ENCODE data around the gene CXCL8. TPM values are rescaled to one million over a fixed set of nuclear protein-coding genes. Genes with fewer than 3 reads are reported as not detected.
"Not testable (repeated sequence)": the region's sequence is repeated elsewhere in the genome, so short reads cannot be mapped to it uniquely, and the experiment has no call there.

The CXCL8 gene
- polyA plus RNA-seq (2013, experiment 1 of 2), result not detected
- not detected for polyA plus RNA-seq (2013, experiment 2 of 2)

GRCh38 chr4:73740353-73740778 is at the start of gene CXCL8:
TSS of gene CXCL8 (plus strand) at chr4:73740569. CDS start at chr4:73740659, 90 bp downstream.
- no peak within 1 kb of the TSS for H3K4me3 ChIP-seq (ENCODE audit: low read length in 2 of 2)

DNA sequence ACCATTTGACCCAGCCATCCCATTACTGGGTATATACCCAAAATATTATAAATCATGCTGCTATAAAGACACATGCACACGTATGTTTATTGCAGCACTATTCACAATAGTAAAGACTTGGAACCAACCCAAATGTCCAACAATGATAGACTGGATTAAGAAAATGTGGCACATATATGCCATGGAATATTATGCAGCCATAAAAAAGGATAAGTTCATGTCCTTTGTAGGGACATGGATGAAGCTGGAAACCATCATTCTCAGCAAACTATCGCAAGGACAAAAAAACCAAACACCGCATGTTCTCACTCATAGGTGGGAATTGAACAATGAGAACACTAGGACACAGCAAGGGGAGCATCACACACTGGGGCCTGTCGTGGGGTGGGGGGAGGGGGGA is 49.2 kb upstream of the CXCL8 start:
- H2AK5ac ChIP-seq (ENCODE audit: low read depth, low read length); H3K27ac ChIP-seq (replicated peaks; ENCODE audit: low read length); H3K23ac ChIP-seq (ENCODE audit: low read depth, low read length, poor library complexity); DNase-seq (ENCODE audit: low spot score); H3K4me3 ChIP-seq (ENCODE audit: low read length in 2 of 2); H2BK15ac ChIP-seq (ENCODE audit: low read length); H3K14ac ChIP-seq (ENCODE audit: low read length); H4K8ac ChIP-seq (ENCODE audit: low read depth, low read length); H3K36me3 ChIP-seq (replicated peaks in 1 of 2; ENCODE audit: control insufficient read depth in 2 of 2, insufficient read depth in 2 of 2, low read length in 2 of 2); H3K18ac ChIP-seq (ENCODE audit: low read length); H2BK120ac ChIP-seq (ENCODE audit: low read depth, low read length); H3K27me3 ChIP-seq (ENCODE audit: control insufficient read depth in 3 of 3, insufficient read depth in 3 of 3, low read depth in 1 of 3, low read length in 3 of 3); H3K9ac ChIP-seq (ENCODE audit: low read depth, low read length, poor library complexity); H4K91ac ChIP-seq (ENCODE audit: low read depth, low read length, poor library complexity); H2AFZ ChIP-seq (ENCODE audit: low read length); H3K4ac ChIP-seq (ENCODE audit: low read length); H2BK12ac ChIP-seq (ENCODE audit: low read length); H3K4me2 ChIP-seq (ENCODE audit: insufficient read depth, low read length, poor library complexity, severe bottlenecking); H3K9me3 ChIP-seq (replicated peaks in 1 of 2; ENCODE audit: control insufficient read depth in 2 of 2, insufficient read depth in 1 of 2, low read depth in 1 of 2, low read length in 2 of 2); H3K4me1 ChIP-seq (ENCODE audit: control insufficient read depth in 2 of 2, insufficient read depth in 1 of 2, low read depth in 1 of 2, low read length in 2 of 2); H3K79me1 ChIP-seq (ENCODE audit: low read depth, low read length); H2BK5ac ChIP-seq (ENCODE audit: low read length): not testable (repeated sequence)
- no CpG with 5 or more reads among the region's 4 CpGs for WGBS, 2 donors (ENCODE audit: extremely low coverage in 2 of 2, insufficient read length in 2 of 2, insufficient replicate concordance in 1 of 2)

More at GRCh38 chr4:73740353-73740778, at the start of gene CXCL8:
- DNase-seq (ENCODE audit: low spot score), result no peak
- H2BK120ac ChIP-seq (ENCODE audit: low read depth, low read length), result no peak within 1 kb of the TSS
- no peaks in the 10 kb centered on the region for H3K36me3 ChIP-seq (replicated peaks in 1 of 2; ENCODE audit: control insufficient read depth in 2 of 2, insufficient read depth in 2 of 2, low read length in 2 of 2)
- H4K8ac ChIP-seq (ENCODE audit: low read depth, low read length), result no peak within 1 kb of the TSS
- no peaks in the 10 kb centered on the region for H3K79me1 ChIP-seq (ENCODE audit: low read depth, low read length)
- H3K27me3 ChIP-seq (ENCODE audit: control insufficient read depth in 3 of 3, insufficient read depth in 3 of 3, low read depth in 1 of 3, low read length in 3 of 3), result no peaks in the 10 kb centered on the region
- H3K23ac ChIP-seq (ENCODE audit: low read depth, low read length, poor library complexity), result no peak within 1 kb of the TSS
- no peak within 1 kb of the TSS for H2BK12ac ChIP-seq (ENCODE audit: low read length)
- H4K91ac ChIP-seq (ENCODE audit: low read depth, low read length, poor library complexity), result no peak within 1 kb of the TSS
- H3K14ac ChIP-seq (ENCODE audit: low read length), result no peak within 1 kb of the TSS
- H3K4me2 ChIP-seq (ENCODE audit: insufficient read depth, low read length, poor library complexity, severe bottlenecking), result no peak within 1 kb of the TSS
- peaks cover 0 to 1% of the 10 kb centered on the region in 2 donors for H3K9me3 ChIP-seq (replicated peaks in 1 of 2; ENCODE audit: control insufficient read depth in 2 of 2, insufficient read depth in 1 of 2, low read depth in 1 of 2, low read length in 2 of 2)
- no peak within 1 kb of the TSS for H3K27ac ChIP-seq (replicated peaks; ENCODE audit: low read length)
- no peak within 1 kb of the TSS for H3K18ac ChIP-seq (ENCODE audit: low read length)
- no peak within 1 kb of the TSS for H3K4ac ChIP-seq (ENCODE audit: low read length)
- H2AFZ ChIP-seq (ENCODE audit: low read length), result no peak within 1 kb of the TSS
- H3K4me1 ChIP-seq (ENCODE audit: control insufficient read depth in 2 of 2, insufficient read depth in 1 of 2, low read depth in 1 of 2, low read length in 2 of 2), result no peaks in the 10 kb centered on the region
- WGBS, 2 donors (ENCODE audit: extremely low coverage in 2 of 2, insufficient read length in 2 of 2, insufficient replicate concordance in 1 of 2), result no CpG with 5 or more reads among the region's 7 CpGs
- no peak within 1 kb of the TSS for H2BK5ac ChIP-seq (ENCODE audit: low read length)
- H2BK15ac ChIP-seq (ENCODE audit: low read length), result no peak within 1 kb of the TSS
- no peak within 1 kb of the TSS for H2AK5ac ChIP-seq (ENCODE audit: low read depth, low read length)
- no peak within 1 kb of the TSS for H3K9ac ChIP-seq (ENCODE audit: low read depth, low read length, poor library complexity)

- Histone ChIP-seq H3K14ac (ENCODE audit: low read length) (no peak overlapping the region), H2AK5ac (ENCODE audit: low read depth, low read length) (no peak overlapping the region), H3K4ac (ENCODE audit: low read length) (no peak overlapping the region), H2AFZ (ENCODE audit: low read length) (no peak overlapping the region), H3K9ac (ENCODE audit: low read depth, low read length, poor library complexity) (no peak overlapping the region), H2BK120ac (ENCODE audit: low read depth, low read length) (no peak overlapping the region), H3K4me1 (ENCODE audit: control insufficient read depth in 2 of 2, insufficient read depth in 1 of 2, low read depth in 1 of 2, low read length in 2 of 2) (no peaks in the 10 kb centered on the region), H3K36me3 (replicated peaks in 1 of 2; ENCODE audit: control insufficient read depth in 2 of 2, insufficient read depth in 2 of 2, low read length in 2 of 2) (no peaks in the 10 kb centered on the region), H3K4me2 (ENCODE audit: insufficient read depth, low read length, poor library complexity, severe bottlenecking) (no peak overlapping the region), H3K27ac (replicated peaks; ENCODE audit: low read length) (no peak overlapping the region), H3K18ac (ENCODE audit: low read length) (no peak overlapping the region), H4K91ac (ENCODE audit: low read depth, low read length, poor library complexity) (no peak overlapping the region), H3K79me1 (ENCODE audit: low read depth, low read length) (no peaks in the 10 kb centered on the region), H3K9me3 (replicated peaks in 1 of 2; ENCODE audit: control insufficient read depth in 2 of 2, insufficient read depth in 1 of 2, low read depth in 1 of 2, low read length in 2 of 2) (peaks cover 0 to 2% of the 10 kb centered on the region in 2 donors), H2BK12ac (ENCODE audit: low read length) (no peak overlapping the region), H3K4me3 (ENCODE audit: low read length in 2 of 2) (no peak overlapping the region), H2BK15ac (ENCODE audit: low read length) (no peak overlapping the region), H4K8ac (ENCODE audit: low read depth, low read length) (no peak overlapping the region), H3K27me3 (ENCODE audit: control insufficient read depth in 3 of 3, insufficient read depth in 3 of 3, low read depth in 1 of 3, low read length in 3 of 3) (no peaks in the 10 kb centered on the region), H2BK5ac (ENCODE audit: low read length) (no peak overlapping the region), H3K23ac (ENCODE audit: low read depth, low read length, poor library complexity) (no peak overlapping the region)
- no peak for DNase-seq (ENCODE audit: low spot score)
Measured at GRCh38 chr4:73691759-73692158, 48.6 kb upstream of the CXCL8 start.

- Histone ChIP-seq H4K8ac (ENCODE audit: low read depth, low read length) (no peak overlapping the region), H3K4ac (ENCODE audit: low read length) (no peak overlapping the region), H2AK5ac (ENCODE audit: low read depth, low read length) (no peak overlapping the region), H3K14ac (ENCODE audit: low read length) (no peak overlapping the region), H3K4me2 (ENCODE audit: insufficient read depth, low read length, poor library complexity, severe bottlenecking) (no peak overlapping the region), H3K18ac (ENCODE audit: low read length) (no peak overlapping the region), H2BK5ac (ENCODE audit: low read length) (no peak overlapping the region), H2BK15ac (ENCODE audit: low read length) (no peak overlapping the region), H4K91ac (ENCODE audit: low read depth, low read length, poor library complexity) (no peak overlapping the region), H3K23ac (ENCODE audit: low read depth, low read length, poor library complexity) (no peak overlapping the region), H3K4me3 (ENCODE audit: low read length in 2 of 2) (no peak overlapping the region), H3K27ac (replicated peaks; ENCODE audit: low read length) (no peak overlapping the region), H3K4me1 (ENCODE audit: control insufficient read depth in 2 of 2, insufficient read depth in 1 of 2, low read depth in 1 of 2, low read length in 2 of 2) (no peaks in the 10 kb centered on the region), H3K9me3 (replicated peaks in 1 of 2; ENCODE audit: control insufficient read depth in 2 of 2, insufficient read depth in 1 of 2, low read depth in 1 of 2, low read length in 2 of 2) (peaks cover 0 to 2% of the 10 kb centered on the region in 2 donors), H3K79me1 (ENCODE audit: low read depth, low read length) (no peaks in the 10 kb centered on the region), H2BK12ac (ENCODE audit: low read length) (no peak overlapping the region), H2AFZ (ENCODE audit: low read length) (no peak overlapping the region), H3K36me3 (replicated peaks in 1 of 2; ENCODE audit: control insufficient read depth in 2 of 2, insufficient read depth in 2 of 2, low read length in 2 of 2) (no peaks in the 10 kb centered on the region), H3K27me3 (ENCODE audit: control insufficient read depth in 3 of 3, insufficient read depth in 3 of 3, low read depth in 1 of 3, low read length in 3 of 3) (no peaks in the 10 kb centered on the region), H3K9ac (ENCODE audit: low read depth, low read length, poor library complexity) (no peak overlapping the region), H2BK120ac (ENCODE audit: low read depth, low read length) (no peak overlapping the region)
- DNase-seq (ENCODE audit: low spot score), result no peak
- no CpG with 5 or more reads among the region's 1 CpG for whole genome bisulfite sequencing, 2 donors (ENCODE audit: extremely low coverage in 2 of 2, insufficient read length in 2 of 2, insufficient replicate concordance in 1 of 2)
Measured at GRCh38 chr4:73692254-73692653, 48.1 kb upstream of the CXCL8 start.
